Glomerular visceral epithelial cell (primary cell): ENCODE data around the gene TFEB.
"Not testable (repeated sequence)": the region's sequence is repeated elsewhere in the genome, so short reads cannot be mapped to it uniquely, and the experiment has no call there.

ENCODE experiments used
- DNase-seq: peaks from one replicate; pipeline ENCODE4 v3.0.0-alpha.2; 2016; ENCODE audit errors: extremely low spot score

The TFEB gene

DNA sequence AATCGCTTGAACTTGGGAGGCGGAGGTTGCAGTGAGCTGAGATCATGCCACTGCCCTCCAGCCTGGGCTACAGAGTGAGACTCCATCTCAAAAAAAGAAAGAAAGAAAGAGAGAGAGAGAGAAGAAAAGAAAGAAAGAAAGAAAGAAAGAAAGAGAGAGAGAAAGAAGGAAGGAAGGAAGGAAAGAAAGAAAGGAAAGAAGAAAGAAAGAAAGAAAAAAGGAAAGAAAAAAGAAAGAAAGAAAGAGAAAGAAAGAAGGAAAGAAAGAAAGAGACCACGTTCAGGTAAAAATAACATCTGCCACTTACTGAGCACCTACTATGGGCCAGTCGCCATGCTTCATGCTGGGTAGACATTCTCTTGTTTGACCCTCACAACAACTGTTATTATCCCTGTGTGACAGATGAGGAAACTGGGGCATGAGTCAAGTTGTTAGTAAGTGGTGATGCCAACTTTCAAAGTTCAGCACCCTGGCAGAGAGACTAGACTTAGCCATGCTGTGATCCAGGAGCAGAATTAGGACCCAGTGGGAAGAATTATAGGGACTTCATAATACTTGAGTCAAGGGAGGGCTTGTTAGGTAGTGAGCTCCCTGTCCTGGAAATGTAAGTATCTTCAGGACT, 30.7 kb upstream of the TFEB start:
- not testable (repeated sequence) for DNase-seq

DNA sequence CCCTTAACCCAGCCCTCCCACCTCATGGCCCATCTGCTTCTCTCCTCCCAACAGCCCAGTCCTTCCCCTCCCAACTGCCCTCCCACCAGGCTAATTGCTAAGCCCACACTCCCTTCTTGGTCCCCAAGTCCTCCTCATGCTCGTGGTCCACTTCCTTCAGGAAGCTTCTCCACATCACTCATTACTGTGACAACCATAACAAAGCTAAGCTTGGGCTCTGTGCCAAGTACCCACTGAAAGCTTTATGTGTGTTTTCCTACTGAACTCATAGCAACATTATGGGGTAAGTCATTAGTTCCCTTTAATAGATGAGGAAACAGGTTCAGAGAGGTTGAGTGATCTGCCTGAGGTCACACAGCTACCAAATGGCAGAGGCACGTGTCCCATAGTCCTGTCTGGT, 28.1 kb upstream of the TFEB start:
- DNase-seq, result no peak

DNA sequence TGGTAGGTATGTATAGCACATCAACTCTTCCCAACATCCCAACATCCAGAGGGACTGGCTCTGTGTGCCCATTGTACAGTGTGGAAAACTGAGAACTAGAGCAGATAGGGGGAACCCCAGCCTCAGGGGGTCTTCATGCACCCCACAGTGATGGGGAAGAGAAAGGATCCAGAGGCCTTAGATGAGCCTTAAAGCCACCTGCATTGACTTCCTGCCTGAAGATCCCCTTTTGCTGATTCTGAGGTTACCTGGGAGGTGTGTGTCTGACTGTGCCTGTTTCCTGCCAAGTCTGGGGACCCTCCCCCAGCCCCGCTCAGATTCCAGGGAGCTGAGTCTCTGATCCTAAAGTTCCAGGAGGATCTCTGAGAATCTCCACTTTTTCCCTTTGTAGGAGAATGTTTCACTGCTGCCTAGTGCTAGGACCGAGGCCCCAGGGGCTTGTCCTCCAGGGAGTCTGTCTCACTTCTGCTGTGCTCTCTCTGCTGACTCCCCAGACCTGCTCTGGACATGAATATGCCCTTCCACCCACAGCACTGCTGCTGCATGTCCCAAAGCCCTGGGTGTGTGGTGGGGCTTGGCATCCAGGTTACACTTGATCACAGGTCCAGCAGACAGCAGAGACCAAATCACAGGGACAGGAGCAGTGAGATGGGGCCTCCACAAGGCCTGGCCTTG, 24.6 kb upstream of the TFEB start:
- no peak for DNase-seq

DNA sequence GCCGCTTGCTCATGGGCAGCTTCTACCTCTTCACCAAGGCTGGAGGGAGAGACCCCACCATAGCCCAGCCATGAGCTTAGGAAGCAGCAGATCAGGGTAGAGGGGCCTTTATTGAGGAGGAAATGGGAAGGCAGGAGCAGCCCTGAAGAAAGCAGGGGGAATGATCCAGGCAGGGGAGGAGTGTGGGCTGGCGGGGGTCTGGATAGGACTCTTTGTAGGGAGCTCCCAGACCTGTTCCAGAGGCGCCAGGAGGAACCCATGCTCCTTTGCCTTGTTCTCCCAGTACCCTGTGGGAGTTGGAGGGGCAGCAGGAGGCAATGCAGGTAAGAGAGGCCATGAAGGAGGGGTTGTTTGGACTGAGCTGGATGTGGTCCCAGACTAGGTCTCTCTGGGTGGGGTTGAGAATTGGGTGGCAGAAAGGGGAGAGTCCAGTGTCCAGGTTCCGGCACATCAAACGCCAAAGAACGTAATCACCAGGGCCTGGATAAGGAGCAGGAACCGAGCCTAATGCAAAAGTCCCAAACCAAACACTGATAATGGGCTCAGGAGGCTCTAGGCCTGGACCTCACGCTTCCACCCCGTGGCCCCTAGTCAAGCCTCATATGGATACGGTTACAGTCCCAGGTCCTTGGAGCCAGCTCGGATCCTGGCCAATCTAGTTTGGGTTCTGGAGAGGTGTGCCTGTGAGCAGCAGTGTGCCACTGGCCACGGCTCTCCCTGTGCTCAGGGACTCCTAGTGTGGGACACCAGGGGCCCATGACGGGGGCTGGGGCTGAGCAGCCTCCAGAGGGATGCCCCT, 23.9 kb upstream of the TFEB start:
- DNase-seq, result no peak

DNA sequence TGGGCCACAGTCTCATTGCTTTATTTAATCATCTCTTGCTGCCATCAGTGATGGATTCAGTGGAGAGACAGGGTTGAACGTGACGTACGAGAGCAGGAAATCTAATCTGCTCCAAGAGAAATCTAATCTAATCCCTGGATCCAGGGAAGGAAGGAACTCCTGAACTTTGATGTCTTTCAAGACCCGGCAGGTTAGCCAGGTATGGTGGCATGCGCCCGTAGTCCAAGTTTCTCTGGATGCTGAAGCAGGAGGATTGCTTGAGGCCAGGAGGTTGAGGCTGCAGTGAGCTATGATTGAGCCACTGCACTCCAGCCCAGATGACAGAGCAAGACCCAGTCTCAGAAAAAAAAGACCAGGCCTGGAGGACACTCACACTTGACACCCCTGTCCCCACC, 23.2 kb upstream of the TFEB start:
- no peak for DNase-seq

DNA sequence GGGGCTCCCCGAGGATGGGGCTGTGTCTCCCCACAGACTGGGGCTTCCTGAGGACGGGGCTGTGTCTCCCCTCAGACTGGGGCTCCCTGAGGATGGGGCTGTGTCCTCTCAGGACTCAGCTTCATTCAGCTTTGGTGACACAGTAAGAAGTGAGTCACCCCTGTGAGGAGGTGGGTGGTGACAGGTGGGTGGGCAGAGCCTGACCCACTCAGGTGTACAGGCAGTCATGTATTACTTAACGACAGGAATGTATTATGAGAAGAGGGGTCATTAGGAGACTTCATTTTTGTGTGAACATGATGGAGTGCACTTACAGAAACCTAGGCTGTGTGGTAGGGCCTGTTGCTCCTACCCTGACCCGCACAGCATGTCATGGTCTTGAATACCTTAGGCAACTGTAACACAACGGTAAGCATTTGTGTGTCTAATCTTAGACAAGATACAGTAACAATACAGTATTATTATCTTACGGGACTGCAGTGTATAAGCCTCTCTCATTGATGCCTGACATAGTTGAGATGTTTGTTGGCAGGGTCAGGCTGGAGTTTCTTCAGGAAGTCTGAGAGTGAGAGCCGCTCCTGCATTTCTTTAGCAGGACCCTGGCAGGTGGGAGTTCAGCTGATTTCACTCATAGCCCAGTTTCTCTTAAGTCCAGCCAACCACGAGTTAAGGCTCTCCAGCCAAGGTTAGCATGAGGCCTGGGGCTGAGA, 22.7 kb upstream of the TFEB start:
- DNase-seq, result no peak

DNA sequence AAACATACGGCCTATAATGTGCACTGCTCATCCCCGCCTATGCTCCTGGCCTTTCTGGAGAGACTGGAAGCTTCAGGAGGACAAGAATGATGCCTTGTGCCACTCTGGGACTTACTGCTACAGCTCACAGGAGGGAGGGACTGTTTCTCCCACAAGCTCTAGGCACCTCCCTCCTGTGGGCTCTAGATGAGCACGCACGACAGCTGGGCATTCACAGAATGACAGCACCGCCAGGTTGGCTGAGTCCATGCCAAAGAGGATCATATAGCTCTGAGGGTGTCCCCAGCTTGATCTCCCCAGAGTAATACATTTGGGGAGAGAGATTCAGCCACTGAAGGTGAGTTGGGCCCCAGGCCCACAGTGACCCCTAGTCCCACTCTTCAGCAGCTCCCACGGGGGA, 21.9 kb upstream of the TFEB start:
- DNase-seq, result no peak

DNA sequence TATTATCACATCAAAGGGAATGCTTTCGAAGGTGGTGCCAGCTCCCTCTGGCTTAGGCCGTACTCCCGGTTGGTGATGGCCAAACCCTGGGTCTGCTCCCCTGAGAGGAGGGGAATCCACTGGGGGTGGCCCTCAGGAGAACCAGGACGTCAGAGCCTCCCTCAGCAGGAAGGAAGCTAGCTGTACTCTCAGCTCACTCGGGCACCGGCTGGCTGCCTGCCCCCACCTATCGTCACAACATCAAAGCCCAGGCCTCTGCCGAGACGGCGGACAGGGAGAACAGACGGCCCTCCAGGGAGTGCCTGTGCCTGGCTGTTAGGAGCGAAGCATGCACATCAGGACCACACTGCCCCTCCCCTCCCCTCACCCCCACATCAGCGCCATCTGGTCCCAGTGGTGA, 20.9 kb upstream of the TFEB start:
- DNase-seq, result no peak

DNA sequence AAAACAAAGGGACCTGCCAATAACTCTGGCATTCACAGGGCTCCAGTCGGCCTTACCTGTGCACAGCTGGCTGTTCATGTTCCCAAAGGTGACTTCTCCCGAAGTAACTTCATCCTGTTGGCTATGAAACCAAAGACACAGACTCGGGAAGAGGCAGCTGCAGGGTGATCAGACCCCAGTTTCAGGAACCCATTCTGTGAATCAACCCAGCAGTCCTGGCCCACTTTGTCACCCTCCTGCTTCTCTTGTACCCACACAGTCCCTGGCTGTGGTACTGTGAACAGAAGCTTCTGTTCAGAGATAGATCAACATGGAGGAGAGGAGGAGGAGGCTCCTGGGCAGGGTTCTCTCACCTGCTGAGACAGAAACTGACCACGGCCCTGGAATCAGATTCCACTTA, 20.5 kb upstream of the TFEB start:
- DNase-seq, result no peak

DNA sequence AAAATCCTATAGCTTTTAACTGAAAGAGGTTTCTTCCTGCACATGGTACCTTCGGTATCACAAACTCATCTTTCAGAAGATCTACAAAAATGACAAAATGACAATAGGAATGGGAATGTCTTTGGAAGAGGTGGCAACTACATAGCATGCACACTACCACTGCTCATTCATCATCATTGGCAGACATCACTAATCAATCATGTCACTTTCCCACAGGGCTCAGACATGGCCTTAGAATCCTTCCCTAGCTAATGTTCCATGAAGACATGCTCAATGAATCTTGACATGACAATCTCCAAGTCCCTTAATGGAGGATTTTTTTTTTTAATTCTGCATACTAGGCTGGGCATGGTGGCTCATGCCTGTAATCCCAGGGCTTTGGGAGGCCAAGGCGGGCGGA, 15.0 kb upstream of the TFEB start:
- no peak for DNase-seq

DNA sequence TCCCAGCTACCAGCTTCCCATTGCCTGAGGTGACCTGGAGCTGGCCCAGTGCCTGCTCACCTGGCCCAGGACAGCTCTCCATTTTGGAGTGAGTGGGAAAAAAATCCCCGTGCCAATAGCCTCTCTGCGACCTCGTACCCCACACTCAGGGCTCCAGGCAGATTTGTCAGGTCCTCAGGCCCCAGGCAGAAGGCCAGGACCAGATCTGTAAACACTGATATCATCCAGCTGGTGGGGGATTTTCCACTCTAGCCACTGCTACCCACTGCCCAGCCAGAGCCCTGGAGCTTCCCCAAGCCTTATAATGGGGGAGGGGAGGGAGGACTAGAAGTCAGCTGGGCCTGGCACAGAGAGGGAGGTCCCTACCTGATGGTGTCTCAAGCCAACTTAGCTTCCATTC, 13.1 kb upstream of the TFEB start:
- no peak for DNase-seq

DNA sequence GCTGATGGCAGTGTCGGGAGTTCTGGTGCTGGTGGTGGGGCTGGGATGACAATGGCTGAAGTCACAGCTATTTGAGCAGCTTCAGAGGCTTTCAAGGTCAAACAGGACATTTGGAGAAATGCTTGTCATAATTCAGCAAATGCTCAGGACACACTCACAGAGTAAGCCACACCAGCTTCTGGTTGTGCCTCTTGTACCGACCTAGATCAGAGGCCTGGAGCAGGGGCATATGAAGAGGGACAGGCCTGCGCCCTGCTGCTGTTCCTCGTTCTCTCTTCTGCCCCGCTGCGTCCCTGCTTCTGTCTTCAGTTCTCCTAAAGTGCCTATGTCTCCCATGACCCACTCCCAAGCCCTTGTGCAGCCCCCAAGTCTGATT, 12.7 kb upstream of the TFEB start:
- DNase-seq, result no peak

DNA sequence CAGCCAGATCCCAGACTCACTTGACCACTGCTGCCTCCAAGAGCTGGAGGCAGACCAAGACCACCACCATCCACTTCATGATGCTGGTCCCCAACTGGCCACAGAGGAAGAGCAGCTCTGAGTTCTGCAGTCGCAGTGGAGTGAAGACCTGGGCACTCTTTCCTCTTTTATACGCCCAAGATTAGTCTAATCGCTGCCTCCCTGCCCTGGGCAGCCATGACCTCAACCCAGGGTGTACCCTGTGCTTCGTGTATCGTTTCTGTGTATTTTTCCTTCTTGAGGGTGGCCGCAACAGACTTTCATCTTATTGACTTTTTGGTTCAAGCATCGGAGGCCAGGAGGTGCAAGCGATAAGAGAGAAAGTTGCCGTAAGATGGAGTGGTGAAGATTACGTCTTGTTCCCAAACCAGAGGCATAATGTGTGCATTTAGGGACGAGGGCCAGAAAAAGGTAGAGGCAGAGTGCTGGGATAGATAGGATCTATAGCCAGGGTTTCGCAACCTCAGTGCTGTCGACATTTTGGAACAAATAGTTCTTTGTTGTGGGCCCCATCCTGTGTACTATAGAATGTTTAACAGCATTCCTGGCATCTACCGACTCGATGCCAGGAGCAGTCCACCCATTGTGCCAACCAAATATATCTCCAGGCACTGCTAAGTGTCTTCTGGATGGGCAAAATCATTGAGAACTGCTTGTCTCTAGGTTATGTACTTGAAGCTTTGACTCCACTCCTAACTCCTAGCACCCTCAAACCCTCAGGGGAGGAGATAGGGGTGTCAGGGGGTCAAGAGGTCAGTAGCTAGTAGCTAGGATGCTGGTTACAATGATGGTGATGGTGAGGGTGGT, 12.1 kb upstream of the TFEB start, which contains the start of gene PGC:
PGC (minus strand) TSS at position 142 of the 846 bp plus-strand sequence; CDS start at position 79, 63 bp downstream.
- no peak for DNase-seq

DNA sequence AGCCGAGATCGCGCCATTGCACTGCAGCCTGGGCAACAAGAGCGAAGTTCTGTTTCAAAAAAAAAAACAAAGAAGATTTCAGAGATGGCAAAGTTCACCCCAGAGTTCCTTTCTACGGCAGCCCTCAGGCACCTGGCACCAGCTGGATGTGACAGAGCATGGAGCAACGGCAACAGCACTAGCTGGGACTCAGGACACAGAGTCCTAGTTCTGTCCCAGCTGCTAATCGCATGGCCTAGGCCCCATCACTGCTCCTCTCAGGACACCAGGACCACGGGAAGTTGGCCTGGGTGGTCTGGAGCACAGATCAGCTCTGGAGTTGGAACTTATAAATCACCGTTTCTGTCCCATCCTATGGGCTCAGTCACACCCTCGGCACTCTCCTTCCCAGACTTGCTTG, 10.7 kb upstream of the TFEB start:
- DNase-seq, result no peak

DNA sequence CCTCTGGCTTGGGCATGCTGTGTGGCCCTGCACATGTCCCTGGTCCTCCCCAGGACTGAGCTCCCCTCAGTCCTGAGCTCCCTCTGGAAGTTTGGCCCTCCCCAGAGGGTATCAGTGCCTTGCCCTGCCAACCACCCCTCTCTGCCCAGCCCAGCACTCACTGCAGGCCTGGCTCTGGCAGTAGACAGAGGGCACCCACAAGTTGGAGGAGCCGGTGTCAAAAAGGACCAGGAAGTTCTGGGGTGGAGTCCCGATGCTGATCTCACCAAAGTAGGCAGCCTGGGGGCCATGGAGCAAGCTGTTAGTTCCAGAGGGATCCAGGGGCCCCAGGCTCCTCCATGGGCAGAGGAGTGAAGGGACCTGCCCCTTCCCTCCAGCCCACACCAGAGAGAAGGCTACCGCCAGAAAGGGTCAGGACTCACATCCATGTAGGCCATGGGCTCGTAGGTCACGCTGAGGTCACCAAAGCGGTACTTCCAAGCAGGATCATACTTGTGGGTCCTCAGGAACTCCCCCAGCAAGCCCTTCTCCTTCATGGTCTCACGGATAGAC, 8.9 kb upstream of the TFEB start:
- DNase-seq, result no peak

DNA sequence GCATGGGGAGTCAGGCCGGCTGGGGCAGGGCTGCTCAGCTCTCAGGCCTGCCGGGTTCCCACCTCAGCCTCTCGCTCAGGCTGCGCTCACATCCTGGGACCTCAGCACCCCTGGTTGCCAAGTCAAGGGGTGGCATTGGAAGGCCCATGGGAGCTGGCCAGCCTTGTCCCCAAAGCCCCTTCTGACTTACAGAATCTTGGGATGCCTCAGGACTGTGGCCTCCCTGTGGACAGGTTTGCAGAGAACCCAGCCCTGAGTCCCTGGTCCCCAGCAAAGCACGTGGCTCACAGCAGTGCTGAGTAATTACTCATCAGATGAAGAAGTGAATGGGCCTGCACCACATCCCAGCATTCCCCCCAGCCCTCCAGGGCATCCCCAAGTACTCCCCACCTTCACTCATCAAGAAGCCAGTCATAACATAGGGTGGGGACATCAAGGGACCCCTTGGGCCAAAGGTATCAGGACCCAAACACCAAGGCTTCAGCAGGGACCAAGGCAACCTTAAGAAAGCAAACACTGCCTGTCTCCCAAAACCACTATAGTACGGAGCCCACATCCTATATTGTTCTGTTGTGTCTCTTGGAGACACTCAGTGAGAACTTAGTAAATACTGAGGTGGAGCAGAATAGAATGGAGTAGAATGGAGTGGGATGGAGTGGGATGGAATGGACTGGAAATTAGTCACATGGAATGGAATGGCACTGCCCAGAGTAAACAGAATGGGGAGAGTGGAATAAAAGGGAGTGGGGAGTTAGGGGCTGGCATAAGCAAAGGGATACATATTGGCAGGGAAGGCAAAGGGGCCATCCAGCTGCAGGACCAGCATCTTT, 8.2 kb upstream of the TFEB start:
- no peak for DNase-seq

DNA sequence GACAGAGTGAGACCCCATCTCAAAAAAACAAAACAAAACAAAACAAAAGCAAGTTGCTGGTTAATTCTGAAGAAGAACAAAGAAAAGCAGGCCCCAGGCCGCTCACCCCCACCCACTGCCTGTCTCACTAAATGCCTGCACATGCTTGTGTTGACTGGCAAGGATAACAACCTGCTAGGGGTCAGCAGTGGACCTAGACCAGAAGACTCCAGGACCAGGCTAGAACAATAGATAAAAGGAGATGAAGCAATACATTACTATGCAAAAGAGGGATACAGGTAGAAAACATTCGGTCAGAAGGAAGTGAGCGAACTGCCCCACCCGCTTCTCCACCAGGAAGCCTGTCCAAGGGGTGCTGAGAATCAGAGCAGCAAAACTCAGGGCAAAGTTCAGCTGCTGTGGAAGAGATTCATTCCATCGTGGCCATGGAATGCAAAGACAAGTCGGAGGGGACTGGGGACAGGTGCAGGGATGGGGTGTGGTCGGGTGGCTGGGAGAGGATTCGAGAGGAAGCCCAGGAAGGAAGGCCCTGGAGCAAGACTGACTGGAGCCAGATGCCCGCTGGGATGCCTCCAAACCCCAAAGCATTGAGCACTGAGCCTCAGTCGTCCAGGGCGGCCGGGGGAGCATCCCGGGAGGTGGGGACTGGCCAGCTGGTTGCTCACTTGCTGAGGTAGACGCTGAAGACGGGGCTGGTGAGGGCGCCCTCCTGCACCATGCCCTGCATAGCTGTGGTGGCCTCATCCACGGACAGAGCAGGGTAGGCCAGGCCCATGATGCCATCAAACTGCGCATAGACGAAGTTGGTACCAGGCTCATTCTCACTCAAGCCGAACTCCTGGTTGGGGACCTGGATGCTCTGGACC, 6.5 kb upstream of the TFEB start:
- DNase-seq, result no peak

DNA sequence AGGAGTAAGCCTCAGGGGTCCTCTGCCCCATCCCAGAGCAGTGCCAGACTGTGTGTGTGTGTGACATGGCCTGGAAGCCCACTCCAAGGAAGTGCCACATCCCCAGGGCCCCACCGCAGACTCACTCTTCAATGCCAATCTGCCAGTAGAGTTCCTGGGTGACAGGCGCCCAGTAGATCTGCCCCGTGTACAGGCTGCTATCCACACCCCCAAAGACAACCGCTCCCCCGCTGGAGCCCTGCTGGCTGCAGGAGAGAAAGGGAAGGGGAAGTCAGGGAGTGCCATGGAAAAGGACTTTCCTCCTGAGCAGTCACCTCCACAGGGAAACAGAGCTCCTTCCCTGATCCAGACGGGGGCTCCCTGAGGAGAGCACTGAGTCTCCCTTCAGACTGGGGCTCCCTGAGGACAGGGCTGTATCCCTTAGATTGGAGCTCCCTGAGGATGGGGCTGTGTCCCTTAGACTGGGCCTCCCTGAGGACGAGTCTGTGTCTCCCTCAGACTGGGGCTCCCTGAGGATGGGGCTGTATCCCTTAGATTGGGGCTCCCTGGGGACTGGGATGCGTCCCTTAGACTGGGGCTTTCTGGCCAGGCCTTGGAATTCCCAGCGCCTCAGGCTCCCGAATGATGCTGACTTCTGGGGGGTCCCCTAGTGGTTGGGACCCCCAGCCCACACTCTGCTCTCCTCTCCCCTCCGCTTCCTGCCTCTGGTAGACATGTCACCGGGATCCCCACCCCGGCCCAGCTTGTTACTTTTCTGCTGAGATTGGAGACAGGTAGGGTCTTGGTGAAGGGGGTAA, 5.2 kb upstream of the TFEB start:
- DNase-seq, result no peak

DNA sequence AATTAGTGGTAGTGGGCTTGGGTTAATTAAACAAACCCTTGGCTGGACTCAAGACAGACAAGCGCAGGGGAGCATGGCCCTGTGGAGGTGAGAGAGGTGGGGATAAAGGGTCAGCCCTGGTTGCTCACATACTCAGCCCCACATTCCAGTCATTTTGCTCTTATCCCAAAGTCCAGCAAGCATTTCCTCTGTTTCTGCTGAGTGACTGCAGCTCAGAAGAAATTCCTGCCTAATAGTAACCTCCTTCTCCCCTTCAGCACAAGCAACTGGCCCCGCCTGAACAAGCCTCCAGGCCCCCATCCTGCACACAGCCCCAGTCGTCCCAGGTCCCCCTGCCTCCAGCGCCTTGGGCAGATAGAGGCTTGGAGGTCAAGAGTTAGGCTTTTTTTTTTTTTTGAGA, 3.6 kb upstream of the TFEB start:
- DNase-seq, result no peak
